NCI-H1048 (cell line): ENCODE measurements around the gene MAPK8IP1.
"Not testable (repeated sequence)": the region's sequence is repeated elsewhere in the genome, so short reads cannot be mapped to it uniquely, and the experiment has no call there.

Source experiments
- DNase-seq: peaks from one replicate; lab custom pipeline; 2025; lab: John Stamatoyannopoulos, UW

Gene MAPK8IP1

DNA sequence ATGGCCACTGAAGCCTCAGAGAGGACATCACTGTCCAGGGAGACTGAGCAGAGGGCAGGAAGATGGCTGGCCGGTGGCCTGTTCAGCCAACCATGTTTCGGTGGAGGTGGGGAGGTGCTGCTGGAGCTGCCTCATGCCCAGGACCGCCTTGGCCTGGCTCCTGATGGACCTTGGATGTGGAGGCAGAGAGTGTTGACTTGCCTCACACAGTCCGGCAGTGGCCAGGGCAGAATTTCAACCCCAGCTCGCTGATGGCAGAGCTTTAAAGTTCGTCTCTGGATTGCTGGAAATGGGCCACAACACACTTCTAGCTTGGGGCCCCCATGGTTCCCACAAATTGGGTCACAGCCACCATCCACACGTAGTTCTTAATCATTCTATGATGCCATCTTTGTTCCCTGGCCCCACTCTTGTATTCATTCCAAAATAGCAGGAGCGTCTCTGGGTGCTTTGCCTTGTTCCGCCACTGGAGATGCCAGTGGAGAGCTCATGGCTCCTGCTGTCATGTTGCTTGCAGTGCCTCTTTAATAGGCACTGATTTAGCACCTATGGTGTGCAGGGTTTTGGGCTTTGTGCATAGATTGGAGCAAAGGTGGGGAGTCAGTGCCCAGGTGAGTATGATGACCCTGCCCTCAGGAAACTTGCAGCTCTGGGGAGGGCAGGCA is 5.6 kb downstream of the MAPK8IP1 start:
- no peak for DNase-seq

GRCh38 chr11:45892856-45893255 is 7.4 kb downstream of the MAPK8IP1 start:
- DNase-seq: no peak

GRCh38 chr11:45894555-45895247 is 9.2 kb downstream of the MAPK8IP1 start:
- no peak for DNase-seq

- DNase-seq: no peak
Measured at GRCh38 chr11:45895553-45896259, 10.3 kb downstream of the MAPK8IP1 start.

GRCh38 chr11:45896422-45896984 is 11.1 kb downstream of the MAPK8IP1 start:
- no peak for DNase-seq

DNA sequence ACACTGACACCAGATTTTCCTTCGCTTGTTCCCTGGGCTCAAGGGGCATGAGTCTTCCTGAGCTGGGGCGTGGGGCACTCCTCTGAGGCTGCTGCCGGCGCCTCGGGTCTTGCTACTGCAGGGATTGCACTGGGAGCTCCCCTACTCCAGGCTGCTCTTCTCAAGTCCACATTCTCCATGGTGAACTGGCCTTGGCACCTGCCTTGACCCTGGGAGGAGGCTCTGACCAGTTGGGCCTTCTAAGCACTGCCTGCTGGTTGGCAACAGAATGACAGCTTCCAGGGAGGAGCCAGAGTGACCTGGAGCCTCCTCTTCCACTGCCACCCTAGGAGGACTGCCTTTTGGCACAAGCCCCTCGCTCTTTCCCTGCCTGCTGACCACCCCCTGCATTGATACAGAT is 12.1 kb downstream of the MAPK8IP1 start:
- DNase-seq: no peak

- no peak for DNase-seq
Measured at GRCh38 chr11:45899086-45899447, 13.6 kb downstream of the MAPK8IP1 start.

- peak; percentile 85 for DNase-seq
Measured at GRCh38 chr11:45899448-45900174, 14.2 kb downstream of the MAPK8IP1 start.

DNA sequence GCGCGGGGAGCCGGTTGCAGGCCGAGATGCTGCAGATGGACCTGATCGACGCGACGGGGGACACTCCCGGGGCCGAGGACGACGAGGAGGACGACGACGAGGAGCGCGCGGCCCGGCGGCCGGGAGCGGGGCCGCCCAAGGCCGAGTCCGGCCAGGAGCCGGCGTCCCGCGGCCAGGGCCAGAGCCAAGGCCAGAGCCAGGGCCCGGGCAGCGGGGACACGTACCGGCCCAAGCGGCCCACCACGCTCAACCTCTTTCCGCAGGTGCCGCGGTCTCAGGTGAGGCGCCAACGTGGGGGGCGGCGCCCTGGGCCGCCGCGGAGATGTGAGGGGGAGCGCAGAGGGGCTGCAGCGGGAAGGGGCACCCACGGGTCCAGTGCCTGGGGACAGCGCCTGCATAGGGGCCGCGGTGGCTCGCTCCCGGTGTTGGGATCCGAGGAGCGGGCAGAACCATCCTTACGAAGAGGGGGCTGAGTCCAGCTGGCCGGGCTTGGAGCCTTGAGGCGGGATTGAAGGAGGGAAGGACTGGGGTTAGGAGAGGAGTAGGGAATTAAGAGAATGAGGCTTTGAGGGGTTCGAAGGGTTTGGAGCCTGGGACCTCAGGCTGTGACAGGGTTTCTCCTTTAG is 14.8 kb downstream of the MAPK8IP1 start:
- not testable (repeated sequence) for DNase-seq

- no peak for DNase-seq
Measured at GRCh38 chr11:45900916-45901617, 15.6 kb downstream of the MAPK8IP1 start.

- no peak for DNase-seq
Measured at GRCh38 chr11:45901626-45902025, 16.2 kb downstream of the MAPK8IP1 start.

GRCh38 chr11:45902452-45903380 is 17.3 kb downstream of the MAPK8IP1 start:
- DNase-seq: no peak

DNA sequence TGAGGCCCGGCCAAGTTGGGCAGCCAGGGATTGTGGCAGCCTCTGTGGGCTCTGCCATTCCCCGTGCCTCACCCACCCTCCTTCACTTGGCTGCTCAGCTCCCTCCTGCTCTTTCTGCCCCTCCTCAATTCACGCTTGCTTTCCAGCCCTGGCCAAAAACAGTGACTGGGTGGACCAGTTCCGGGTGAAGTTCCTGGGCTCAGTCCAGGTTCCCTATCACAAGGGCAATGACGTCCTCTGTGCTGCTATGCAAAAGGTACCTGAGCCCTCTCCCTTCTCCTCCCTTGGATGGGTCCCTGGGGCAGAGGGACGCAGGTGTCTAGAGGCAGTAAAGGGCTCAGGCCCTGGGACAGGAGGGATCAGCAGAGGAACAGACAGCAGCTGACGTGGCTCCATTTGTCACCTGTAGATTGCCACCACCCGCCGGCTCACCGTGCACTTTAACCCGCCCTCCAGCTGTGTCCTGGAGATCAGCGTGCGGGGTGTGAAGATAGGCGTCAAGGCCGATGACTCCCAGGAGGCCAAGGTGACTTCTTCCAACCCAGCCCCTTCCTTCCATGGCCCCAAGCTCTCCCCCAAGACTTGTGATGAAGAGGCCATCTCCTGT is 19.0 kb downstream of the MAPK8IP1 start:
- no peak for DNase-seq

GRCh38 chr11:45905095-45905494 is 19.6 kb downstream of the MAPK8IP1 start:
- DNase-seq: no peak

- not testable (repeated sequence) for DNase-seq
Measured at GRCh38 chr11:45905576-45905975, 20.1 kb downstream of the MAPK8IP1 start.

DNA sequence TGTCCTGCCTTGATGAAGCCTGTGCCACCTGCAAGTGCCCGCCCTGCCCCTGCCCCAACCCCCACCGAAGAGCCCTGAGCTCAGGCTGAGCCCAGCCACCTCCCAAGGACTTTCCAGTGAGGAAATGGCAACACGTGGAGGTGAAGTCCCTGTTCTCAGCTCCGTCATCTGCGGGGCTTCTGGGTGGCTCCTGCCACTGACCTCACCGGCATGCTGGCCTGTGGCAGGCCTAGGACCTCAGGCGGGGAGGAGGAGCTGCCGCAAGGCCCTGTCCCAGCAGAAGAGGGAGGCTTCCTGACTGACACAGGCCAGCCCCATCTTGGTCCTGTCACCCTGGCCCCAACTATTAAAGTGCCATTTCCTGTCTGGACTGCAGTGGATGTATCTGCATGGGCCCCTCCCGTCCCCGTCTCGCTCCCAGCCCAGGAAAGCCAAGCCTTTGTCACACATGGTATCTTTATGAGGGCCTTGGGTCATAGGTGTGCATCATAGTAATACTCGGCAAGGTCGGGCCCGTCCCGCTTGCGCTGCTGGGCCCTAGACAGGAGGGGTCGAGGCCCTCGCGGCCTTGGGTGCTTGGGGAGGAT is 20.7 kb downstream of the MAPK8IP1 start:
- no peak for DNase-seq

- DNase-seq: no peak
Measured at GRCh38 chr11:45906965-45907611, 21.6 kb downstream of the MAPK8IP1 start, which contains the start of gene FREY1. Gene FREY1 (minus strand): TSS chr11:45907271. CDS start chr11:45907245, 26 bp downstream.

DNA sequence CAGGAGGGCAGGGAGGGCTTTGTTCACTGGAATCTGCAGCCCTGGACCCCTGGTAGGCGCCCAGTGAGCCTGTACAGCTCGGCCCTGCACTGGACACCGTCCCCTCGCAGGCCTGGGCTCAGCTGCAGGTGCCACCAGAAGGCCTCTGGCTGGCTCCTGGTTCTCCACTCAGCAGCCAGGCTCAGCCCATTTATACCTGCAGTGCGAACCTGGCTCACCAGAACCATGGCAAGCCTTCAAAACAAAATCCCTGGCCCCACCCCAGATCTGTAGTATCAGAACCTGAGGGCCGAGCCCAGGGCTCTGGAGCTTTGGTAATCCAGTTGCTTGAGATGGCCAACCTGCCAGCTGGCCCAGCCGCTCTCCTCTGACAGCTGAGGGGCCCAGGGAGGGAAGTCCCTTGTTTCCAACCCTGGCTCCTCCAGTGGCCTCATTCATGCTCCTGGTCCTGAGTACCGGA is 22.5 kb downstream of the MAPK8IP1 start:
- DNase-seq: no peak
